ENCODE data around the gene SGIP1. TPM values are rescaled to one million over a fixed set of nuclear protein-coding genes. Genes with fewer than 3 reads are reported as not detected.
A peak's percentile ranks its signal among the peaks of the same experiment; 100 is the strongest.
"Not testable (repeated sequence)": the region's sequence is repeated elsewhere in the genome, so short reads cannot be mapped to it uniquely, and the experiment has no call there.

Gene SGIP1
- total and polyA plus RNA-seq, 4 donors = 2.7 to 17.0 (median 4.7) TPM

GRCh38 chr1:66777831-66778230 is 243.9 kb downstream of the SGIP1 start:
- TF ChIP-seq CTCF (IDR thresholded peaks at IDR 0.05; ENCODE audit: control extremely low read depth, extremely low read depth) = no peak
- H3K9ac ChIP-seq (ENCODE audit: insufficient read depth in 1 of 2, low read length in 2 of 2) = no peak overlapping the region
- H3K27ac ChIP-seq (ENCODE audit: low read depth in 1 of 2, low read length in 1 of 2) = no peak overlapping the region
- WGBS, 2 donors = 78 to 86% methylated on average over 3 of the region's 3 CpGs
- no peaks in the 10 kb centered on the region for H3K9me3 ChIP-seq (ENCODE audit: control insufficient read depth in 4 of 4, insufficient read depth in 3 of 4, low read length in 3 of 4)
- H3K4me1 ChIP-seq (ENCODE audit: control insufficient read depth in 5 of 5, insufficient read depth in 5 of 5, low read length in 5 of 5) = no peaks in the 10 kb centered on the region
- DNase-seq (no peak), ATAC-seq (ENCODE audit: insufficient read depth, low FRiP score) (no peak)
- H3K4me3 ChIP-seq = no peak overlapping the region
- peaks cover 0 to 4% (median 0%) of the 10 kb centered on the region in 4 donors for H3K36me3 ChIP-seq (ENCODE audit: control insufficient read depth in 4 of 4, insufficient read depth in 4 of 4, low read length in 4 of 4)
- no peaks in the 10 kb centered on the region for H3K27me3 ChIP-seq (ENCODE audit: control insufficient read depth in 3 of 3, insufficient read depth in 3 of 3, low read length in 2 of 3)

GRCh38 chr1:66778266-66778665 is 244.3 kb downstream of the SGIP1 start:
- DNase-seq (no peak), ATAC-seq (ENCODE audit: insufficient read depth, low FRiP score) (no peak)
- H3K36me3 ChIP-seq (ENCODE audit: control insufficient read depth in 4 of 4, insufficient read depth in 4 of 4, low read length in 4 of 4) = peaks cover 0 to 4% (median 0%) of the 10 kb centered on the region in 4 donors
- H3K4me3 ChIP-seq = no peak overlapping the region
- H3K4me1 ChIP-seq (ENCODE audit: control insufficient read depth in 5 of 5, insufficient read depth in 5 of 5, low read length in 5 of 5) = no peaks in the 10 kb centered on the region
- H3K27me3 ChIP-seq (ENCODE audit: control insufficient read depth in 3 of 3, insufficient read depth in 3 of 3, low read length in 2 of 3) = no peaks in the 10 kb centered on the region
- H3K9ac ChIP-seq (ENCODE audit: insufficient read depth in 1 of 2, low read length in 2 of 2) = no peak overlapping the region
- H3K9me3 ChIP-seq (ENCODE audit: control insufficient read depth in 4 of 4, insufficient read depth in 3 of 4, low read length in 3 of 4) = no peaks in the 10 kb centered on the region
- TF ChIP-seq CTCF (IDR thresholded peaks at IDR 0.05; ENCODE audit: control extremely low read depth, extremely low read depth) = no peak
- no peak overlapping the region for H3K27ac ChIP-seq (ENCODE audit: low read depth in 1 of 2, low read length in 1 of 2)
- 89 to 92% methylated on average over 4 of the region's 4 CpGs for WGBS, 2 donors

- Histone ChIP-seq H3K27ac (ENCODE audit: low read depth in 1 of 2, low read length in 1 of 2) (no peak overlapping the region), H3K9ac (ENCODE audit: insufficient read depth in 1 of 2, low read length in 2 of 2) (no peak overlapping the region), H3K36me3 (ENCODE audit: control insufficient read depth in 4 of 4, insufficient read depth in 4 of 4, low read length in 4 of 4) (peaks cover 0 to 3% (median 0%) of the 10 kb centered on the region in 4 donors), H3K4me3 (no peak overlapping the region), H3K4me1 (ENCODE audit: control insufficient read depth in 5 of 5, insufficient read depth in 5 of 5, low read length in 5 of 5) (no peaks in the 10 kb centered on the region), H3K27me3 (ENCODE audit: control insufficient read depth in 3 of 3, insufficient read depth in 3 of 3, low read length in 2 of 3) (no peaks in the 10 kb centered on the region), H3K9me3 (ENCODE audit: control insufficient read depth in 4 of 4, insufficient read depth in 3 of 4, low read length in 3 of 4) (no peaks in the 10 kb centered on the region)
- ATAC-seq (ENCODE audit: insufficient read depth, low FRiP score) (no peak), DNase-seq (peak in 1 of 3 donors; percentile 32)
- 90 to 92% methylated on average over 4 of the region's 4 CpGs for WGBS, 2 donors
- no peak for TF ChIP-seq CTCF (IDR thresholded peaks at IDR 0.05; ENCODE audit: control extremely low read depth, extremely low read depth)
Measured at GRCh38 chr1:66778969-66779368, 245.0 kb downstream of the SGIP1 start.

GRCh38 chr1:66779475-66780078 is 245.6 kb downstream of the SGIP1 start:
- 83 to 95% methylated on average over 2 of the region's 2 CpGs for WGBS, 2 donors
- no peak for DNase-seq
- no peak for TF ChIP-seq CTCF (IDR thresholded peaks at IDR 0.05; ENCODE audit: control extremely low read depth, extremely low read depth)
- H3K27ac ChIP-seq (ENCODE audit: low read depth in 1 of 2, low read length in 1 of 2) = no peak overlapping the region
- H3K9me3 ChIP-seq (ENCODE audit: control insufficient read depth in 4 of 4, insufficient read depth in 3 of 4, low read length in 3 of 4) = no peaks in the 10 kb centered on the region
- H3K9ac ChIP-seq (ENCODE audit: insufficient read depth in 1 of 2, low read length in 2 of 2) = no peak overlapping the region
- H3K36me3 ChIP-seq (ENCODE audit: control insufficient read depth in 4 of 4, insufficient read depth in 4 of 4, low read length in 4 of 4) = no peaks in the 10 kb centered on the region
- no peaks in the 10 kb centered on the region for H3K4me1 ChIP-seq (ENCODE audit: control insufficient read depth in 5 of 5, insufficient read depth in 5 of 5, low read length in 5 of 5)
- no peaks in the 10 kb centered on the region for H3K27me3 ChIP-seq (ENCODE audit: control insufficient read depth in 3 of 3, insufficient read depth in 3 of 3, low read length in 2 of 3)
- H3K4me3 ChIP-seq = no peak overlapping the region
- ATAC-seq (ENCODE audit: insufficient read depth, low FRiP score) = no peak

- DNase-seq; H3K27me3 ChIP-seq (ENCODE audit: control insufficient read depth in 3 of 3, insufficient read depth in 3 of 3, low read length in 2 of 3); H3K27ac ChIP-seq (ENCODE audit: low read depth in 1 of 2, low read length in 1 of 2); H3K9me3 ChIP-seq (ENCODE audit: control insufficient read depth in 4 of 4, insufficient read depth in 3 of 4, low read length in 3 of 4); ATAC-seq (ENCODE audit: insufficient read depth, low FRiP score); H3K36me3 ChIP-seq (ENCODE audit: control insufficient read depth in 4 of 4, insufficient read depth in 4 of 4, low read length in 4 of 4); H3K4me1 ChIP-seq (ENCODE audit: control insufficient read depth in 5 of 5, insufficient read depth in 5 of 5, low read length in 5 of 5); H3K4me3 ChIP-seq; H3K9ac ChIP-seq (ENCODE audit: insufficient read depth in 1 of 2, low read length in 2 of 2): not testable (repeated sequence)
- WGBS, 2 donors = no CpG with 5 or more reads among the region's 2 CpGs
Measured at GRCh38 chr1:66785800-66786199, 251.8 kb downstream of the SGIP1 start.
